ENCODE measurements around the gene CTCFL.

DNA sequence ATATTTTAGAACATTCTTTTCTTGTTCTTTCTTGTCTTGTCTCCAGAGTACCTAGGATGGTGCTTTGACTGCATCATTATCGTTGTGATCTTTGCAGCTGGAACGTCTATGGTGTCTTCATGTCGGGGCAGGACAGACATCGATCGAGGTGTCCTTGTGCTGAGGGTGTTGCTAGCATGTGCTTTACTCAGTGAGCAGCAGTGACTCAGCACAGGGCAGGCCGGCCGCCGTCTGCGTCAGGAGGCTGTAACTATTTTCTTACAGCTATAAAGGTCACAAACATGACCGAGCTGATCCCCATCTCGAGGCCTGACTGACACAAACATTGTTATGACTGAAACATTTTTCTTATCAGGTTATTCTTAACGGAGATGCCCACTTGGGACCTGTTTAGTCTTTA, 14.9 kb upstream of the CTCFL start:
- TF ChIP-seq, protein P1, sequence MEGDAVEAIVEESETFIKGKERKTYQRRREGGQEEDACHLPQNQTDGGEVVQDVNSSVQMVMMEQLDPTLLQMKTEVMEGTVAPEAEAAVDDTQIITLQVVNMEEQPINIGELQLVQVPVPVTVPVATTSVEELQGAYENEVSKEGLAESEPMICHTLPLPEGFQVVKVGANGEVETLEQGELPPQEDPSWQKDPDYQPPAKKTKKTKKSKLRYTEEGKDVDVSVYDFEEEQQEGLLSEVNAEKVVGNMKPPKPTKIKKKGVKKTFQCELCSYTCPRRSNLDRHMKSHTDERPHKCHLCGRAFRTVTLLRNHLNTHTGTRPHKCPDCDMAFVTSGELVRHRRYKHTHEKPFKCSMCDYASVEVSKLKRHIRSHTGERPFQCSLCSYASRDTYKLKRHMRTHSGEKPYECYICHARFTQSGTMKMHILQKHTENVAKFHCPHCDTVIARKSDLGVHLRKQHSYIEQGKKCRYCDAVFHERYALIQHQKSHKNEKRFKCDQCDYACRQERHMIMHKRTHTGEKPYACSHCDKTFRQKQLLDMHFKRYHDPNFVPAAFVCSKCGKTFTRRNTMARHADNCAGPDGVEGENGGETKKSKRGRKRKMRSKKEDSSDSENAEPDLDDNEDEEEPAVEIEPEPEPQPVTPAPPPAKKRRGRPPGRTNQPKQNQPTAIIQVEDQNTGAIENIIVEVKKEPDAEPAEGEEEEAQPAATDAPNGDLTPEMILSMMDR (IDR thresholded peaks at IDR 0.05; ENCODE audit: poor library complexity, severe bottlenecking): no peak
- TF ChIP-seq TAF1 (IDR thresholded peaks at IDR 0.05; ENCODE audit: low read depth) (no peak), RAD21 (conservative IDR thresholded peaks at IDR 0.05) (no peak), POLR2AphosphoS5 (IDR thresholded peaks at IDR 0.05) (no peak)
- TF ChIP-seq, protein P2, sequence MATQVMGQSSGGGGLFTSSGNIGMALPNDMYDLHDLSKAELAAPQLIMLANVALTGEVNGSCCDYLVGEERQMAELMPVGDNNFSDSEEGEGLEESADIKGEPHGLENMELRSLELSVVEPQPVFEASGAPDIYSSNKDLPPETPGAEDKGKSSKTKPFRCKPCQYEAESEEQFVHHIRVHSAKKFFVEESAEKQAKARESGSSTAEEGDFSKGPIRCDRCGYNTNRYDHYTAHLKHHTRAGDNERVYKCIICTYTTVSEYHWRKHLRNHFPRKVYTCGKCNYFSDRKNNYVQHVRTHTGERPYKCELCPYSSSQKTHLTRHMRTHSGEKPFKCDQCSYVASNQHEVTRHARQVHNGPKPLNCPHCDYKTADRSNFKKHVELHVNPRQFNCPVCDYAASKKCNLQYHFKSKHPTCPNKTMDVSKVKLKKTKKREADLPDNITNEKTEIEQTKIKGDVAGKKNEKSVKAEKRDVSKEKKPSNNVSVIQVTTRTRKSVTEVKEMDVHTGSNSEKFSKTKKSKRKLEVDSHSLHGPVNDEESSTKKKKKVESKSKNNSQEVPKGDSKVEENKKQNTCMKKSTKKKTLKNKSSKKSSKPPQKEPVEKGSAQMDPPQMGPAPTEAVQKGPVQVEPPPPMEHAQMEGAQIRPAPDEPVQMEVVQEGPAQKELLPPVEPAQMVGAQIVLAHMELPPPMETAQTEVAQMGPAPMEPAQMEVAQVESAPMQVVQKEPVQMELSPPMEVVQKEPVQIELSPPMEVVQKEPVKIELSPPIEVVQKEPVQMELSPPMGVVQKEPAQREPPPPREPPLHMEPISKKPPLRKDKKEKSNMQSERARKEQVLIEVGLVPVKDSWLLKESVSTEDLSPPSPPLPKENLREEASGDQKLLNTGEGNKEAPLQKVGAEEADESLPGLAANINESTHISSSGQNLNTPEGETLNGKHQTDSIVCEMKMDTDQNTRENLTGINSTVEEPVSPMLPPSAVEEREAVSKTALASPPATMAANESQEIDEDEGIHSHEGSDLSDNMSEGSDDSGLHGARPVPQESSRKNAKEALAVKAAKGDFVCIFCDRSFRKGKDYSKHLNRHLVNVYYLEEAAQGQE (IDR thresholded peaks at IDR 0.05; ENCODE audit: borderline replicate concordance): no peak

All from neural cell (in vitro differentiated cells).